ENCODE data around the gene MCF2L2.
"Not testable (repeated sequence)": the region's sequence is repeated elsewhere in the genome, so short reads cannot be mapped to it uniquely, and the experiment has no call there.

The MCF2L2 gene, protein sequence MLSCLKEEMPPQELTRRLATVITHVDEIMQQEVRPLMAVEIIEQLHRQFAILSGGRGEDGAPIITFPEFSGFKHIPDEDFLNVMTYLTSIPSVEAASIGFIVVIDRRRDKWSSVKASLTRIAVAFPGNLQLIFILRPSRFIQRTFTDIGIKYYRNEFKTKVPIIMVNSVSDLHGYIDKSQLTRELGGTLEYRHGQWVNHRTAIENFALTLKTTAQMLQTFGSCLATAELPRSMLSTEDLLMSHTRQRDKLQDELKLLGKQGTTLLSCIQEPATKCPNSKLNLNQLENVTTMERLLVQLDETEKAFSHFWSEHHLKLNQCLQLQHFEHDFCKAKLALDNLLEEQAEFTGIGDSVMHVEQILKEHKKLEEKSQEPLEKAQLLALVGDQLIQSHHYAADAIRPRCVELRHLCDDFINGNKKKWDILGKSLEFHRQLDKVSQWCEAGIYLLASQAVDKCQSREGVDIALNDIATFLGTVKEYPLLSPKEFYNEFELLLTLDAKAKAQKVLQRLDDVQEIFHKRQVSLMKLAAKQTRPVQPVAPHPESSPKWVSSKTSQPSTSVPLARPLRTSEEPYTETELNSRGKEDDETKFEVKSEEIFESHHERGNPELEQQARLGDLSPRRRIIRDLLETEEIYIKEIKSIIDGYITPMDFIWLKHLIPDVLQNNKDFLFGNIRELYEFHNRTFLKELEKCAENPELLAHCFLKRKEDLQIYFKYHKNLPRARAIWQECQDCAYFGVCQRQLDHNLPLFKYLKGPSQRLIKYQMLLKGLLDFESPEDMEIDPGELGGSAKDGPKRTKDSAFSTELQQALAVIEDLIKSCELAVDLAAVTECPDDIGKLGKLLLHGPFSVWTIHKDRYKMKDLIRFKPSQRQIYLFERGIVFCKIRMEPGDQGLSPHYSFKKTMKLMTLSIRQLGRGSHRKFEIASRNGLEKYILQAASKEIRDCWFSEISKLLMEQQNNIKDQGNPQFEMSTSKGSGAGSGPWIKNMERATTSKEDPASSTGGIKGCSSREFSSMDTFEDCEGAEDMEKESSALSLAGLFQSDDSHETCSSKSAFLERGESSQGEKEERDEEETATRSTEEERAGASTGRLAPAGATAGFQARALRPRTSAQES

GRCh38 chr3:183428447-183429211 lies at the start of gene MCF2L2:
Gene MCF2L2 (minus strand): TSS chr3:183428619. CDS start chr3:183427977, 642 bp downstream.
- no peak for DNase-seq

GRCh38 chr3:183477801-183478456 lies 49.5 kb upstream of the MCF2L2 start:
- no peak for DNase-seq

DNA sequence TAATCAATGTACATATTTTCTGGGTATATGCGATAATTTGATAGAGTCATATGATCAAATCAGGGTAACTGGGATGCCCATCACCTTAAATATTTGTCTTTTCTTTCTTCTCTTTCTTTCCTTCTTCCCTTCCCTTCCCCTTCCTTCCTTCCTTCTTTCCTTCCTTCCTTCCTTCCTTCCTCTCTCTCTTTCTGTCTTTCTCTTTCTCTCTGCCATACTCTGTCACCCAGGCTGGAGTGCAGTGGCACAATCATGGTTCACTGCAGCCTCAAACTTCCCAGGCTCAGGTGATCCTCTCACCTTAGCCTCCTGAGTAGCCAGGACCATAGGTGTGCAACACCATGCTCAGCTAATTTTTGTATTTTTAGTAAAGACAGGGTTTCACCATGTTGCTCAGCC lies 47.3 kb upstream of the MCF2L2 start:
- not testable (repeated sequence) for DNase-seq

- DNase-seq: no peak
These were observed 46.8 kb upstream of the MCF2L2 start for GRCh38 chr3:183475016-183475763.

DNA sequence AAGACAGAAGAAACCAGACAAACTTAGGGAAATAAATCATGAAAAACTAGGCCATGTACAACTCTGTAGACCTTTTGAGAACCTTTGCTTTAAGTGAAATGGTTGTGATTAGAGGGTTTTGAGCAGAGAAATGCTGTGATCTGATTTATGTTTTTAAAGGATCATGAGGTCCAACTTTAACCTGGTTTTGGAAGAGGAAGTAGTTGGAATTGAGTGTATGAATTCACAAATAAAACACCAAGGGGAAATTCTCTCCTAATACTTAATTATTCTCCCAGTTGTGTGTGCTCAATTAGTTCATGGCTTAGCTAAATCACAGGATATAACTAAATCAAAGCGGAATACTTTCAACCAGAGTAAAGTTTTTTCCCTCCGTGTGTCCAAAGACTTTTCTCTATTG lies 45.5 kb upstream of the MCF2L2 start:
- no peak for DNase-seq

DNA sequence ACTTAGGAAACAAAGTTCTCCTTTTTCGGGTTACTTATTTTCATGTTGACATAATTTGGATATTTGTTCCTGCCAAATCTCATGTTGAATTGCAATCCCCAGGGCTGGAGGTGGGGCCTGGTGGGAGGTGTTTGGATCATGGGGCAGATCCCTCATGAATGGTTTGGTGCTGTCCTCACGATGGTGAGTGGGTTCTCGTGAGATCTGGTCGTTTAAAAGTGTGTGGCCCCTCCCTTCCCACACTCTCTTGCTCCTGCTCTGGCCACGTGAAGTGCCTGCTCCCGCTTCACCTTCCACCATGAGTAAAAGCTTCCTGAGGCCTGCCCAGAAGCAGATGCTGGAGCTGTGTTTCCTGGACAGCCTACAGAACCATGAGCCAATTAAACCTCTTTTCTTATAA lies 43.7 kb upstream of the MCF2L2 start:
- no peak for DNase-seq

DNA sequence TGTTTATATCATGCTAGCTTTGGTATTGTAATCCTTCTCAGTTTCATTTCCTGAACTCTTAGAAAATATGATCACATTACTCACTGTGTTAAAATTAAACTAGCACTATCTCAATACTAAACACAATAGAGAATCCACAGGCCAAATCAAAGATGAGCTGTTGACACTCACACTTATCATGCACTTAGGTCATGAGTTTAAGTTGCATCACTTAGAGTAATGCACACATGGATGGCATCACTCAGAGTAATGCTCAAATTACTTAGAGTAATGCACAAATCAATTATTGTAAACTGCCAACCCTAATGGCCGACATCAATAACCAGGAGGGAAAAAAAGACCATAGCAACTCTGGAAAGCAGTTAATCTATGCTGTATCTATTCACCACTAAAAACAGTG lies 40.0 kb upstream of the MCF2L2 start:
- no peak for DNase-seq

DNA sequence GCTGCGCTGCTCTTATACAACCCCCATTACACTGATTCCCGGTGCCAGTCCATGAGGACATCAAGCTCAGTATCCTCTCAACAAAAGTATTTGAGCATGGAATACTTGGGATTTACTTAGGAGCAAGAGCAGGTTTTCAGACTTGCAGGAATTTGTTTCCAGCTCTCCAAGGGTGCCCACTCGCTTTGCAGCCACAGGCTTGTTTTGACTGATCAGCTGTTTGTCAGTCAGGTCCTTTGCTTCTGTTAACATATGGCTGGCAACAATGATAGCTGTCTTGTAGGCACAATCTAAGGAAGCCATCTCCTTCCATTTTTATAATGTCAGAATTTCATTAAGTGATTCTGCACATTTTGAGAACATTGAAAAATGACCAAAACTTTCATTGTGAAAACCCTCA lies 38.2 kb upstream of the MCF2L2 start:
- no peak for DNase-seq

DNA sequence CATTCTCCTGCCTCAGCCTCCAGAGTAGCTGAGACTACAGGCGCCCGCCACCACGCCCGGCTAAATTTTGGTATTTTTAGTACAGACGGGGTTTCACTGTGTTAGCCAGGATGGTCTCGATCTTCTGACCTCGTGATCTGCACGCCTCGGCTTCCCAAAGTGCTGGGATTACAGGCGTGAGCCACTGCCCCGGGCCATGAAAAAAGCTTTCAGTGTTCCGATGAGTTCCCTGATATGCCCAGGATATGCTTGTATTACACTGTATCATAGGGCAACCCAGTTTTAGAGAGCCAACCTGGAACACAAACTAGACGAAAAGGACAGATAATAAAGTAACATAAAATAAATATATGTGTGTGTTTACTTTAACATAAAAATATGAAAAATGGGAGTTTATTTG lies 37.3 kb upstream of the MCF2L2 start:
- DNase-seq: not testable (repeated sequence)

DNA sequence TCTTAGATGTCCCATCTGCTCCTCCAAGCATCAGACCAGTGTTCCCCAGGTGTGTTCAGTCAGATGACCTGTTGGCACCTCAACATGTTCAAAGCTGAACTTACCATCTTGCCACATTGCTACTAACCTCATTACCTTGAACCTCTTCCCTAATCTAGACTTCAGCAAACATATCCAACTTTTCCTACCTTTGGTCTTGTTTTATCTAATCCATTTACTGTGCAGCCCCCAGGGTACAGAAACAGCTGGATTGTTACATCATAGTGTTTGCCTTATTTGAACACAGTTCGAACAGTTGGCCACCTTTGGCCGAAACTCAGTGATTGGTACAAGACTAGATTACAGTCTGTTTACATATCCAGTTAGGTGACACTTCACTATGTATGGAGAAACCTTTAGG lies 36.1 kb upstream of the MCF2L2 start:
- DNase-seq: no peak

GRCh38 chr3:183460081-183461055 lies 31.9 kb upstream of the MCF2L2 start:
- DNase-seq: no peak

- peak; percentile 16 for DNase-seq
These were observed 26.7 kb upstream of the MCF2L2 start for GRCh38 chr3:183455089-183455488.

GRCh38 chr3:183454064-183454463 lies 25.6 kb upstream of the MCF2L2 start:
- no peak for DNase-seq

- DNase-seq: peak; percentile 24
These were observed 21.4 kb upstream of the MCF2L2 start for GRCh38 chr3:183449791-183450190.

- DNase-seq: peak; percentile 23
These were observed 21.0 kb upstream of the MCF2L2 start for GRCh38 chr3:183449391-183449790.

- DNase-seq: no peak
These were observed 20.1 kb upstream of the MCF2L2 start for GRCh38 chr3:183448369-183449128.

DNA sequence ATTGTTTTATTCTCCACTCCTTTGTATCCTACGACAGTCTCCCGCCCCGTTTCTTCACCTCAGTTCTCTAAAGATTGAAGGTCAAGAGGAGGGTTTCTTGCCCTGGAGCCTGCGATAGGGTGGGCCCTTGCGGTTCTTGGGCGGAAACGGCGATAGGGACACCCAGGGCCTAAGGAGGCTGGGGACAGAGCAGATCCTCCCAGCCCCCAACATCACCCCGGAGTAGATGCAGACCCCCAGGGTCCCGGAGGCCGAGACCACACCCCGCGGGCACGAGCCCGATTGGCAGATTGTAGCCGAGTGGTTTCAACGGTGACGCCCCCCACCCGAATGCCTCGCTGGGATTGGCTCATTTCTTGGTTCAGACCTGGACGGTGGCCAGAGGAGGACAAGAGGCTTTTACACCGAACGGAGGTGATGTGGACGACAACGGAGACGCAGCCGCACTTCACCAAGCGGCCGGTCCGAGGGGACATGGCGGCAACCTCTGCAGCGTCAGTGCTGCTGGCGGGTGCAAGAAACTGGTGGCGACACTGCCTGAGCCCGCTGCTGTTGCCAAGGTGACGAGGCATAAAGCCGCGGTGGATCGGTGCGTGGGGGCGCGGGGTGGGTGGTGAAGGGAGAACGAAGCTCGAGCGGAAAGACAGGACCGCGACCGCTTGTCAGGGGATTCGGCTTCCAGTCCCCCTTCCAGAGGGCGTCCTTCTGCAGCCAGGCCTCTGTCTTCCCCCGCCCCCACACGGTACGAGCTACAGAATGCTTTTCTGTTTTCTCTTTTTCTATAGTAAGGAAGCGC lies 19.0 kb upstream of the MCF2L2 start:
- peak; percentile 88 for DNase-seq

DNA sequence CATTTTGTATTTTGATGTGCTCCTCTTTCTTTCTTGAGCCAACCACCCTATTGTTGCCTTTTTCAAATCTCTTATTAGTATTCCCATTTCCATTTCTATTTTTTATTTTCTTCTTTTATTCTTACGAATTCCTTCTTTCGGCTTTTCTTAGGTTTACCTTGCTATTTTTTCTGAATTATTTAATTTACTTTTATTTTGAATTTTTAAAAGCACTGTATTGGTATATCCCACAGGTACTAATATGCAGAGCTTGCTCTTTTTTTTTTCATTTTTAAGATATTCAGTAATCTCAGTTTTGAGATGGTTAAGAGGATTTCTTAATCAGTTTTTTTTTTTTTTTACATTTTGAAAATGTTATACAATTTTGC lies 18.4 kb upstream of the MCF2L2 start:
- no peak for DNase-seq

GRCh38 chr3:183444748-183445147 lies 16.3 kb upstream of the MCF2L2 start:
- no peak for DNase-seq
